Measurements from ENCODE around the gene PIK3R3. TPM values are rescaled to one million over a fixed set of nuclear protein-coding genes. Genes with fewer than 3 reads are reported as not detected.

The PIK3R3 gene
- total RNA-seq, 1 experiment from 2014 or later, result 11.6 TPM

DNA sequence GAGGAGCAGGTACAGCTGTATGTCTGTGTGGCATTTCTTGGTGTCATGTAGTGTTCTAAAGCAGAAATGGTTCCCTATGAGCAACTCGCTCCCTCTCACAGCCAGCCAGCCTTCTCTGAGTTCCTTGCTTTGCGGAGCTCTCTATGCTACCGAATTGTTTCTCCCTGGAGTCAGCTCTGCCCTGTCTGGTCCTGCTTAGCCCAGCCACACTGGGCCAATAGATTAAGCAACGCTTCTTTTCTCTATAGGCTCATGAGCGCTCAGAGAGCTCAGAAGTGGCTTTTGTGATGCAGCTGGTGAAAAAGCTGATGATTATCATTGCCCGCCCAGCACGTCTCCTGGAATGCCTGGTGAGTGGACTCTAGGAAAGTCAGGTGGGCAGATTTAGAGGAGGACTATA, 113.1 kb downstream of the PIK3R3 start:
- no peak for DNase-seq (ENCODE audit: low read depth, low spot score)

GRCh38 chr1:46017876-46018503, 114.4 kb downstream of the PIK3R3 start:
- in situ Hi-C loops (cut with HindIII; ENCODE audit: low pct_unique_long_range_greater_than_20kb, low sequenced_read_pairs), result no loop called here
- no peak for DNase-seq (ENCODE audit: low read depth, low spot score)

More for the DNA sequence above, 113.1 kb downstream of the PIK3R3 start:
- in situ Hi-C loops (cut with HindIII; ENCODE audit: low pct_unique_long_range_greater_than_20kb, low sequenced_read_pairs), result no loop called here

DNA sequence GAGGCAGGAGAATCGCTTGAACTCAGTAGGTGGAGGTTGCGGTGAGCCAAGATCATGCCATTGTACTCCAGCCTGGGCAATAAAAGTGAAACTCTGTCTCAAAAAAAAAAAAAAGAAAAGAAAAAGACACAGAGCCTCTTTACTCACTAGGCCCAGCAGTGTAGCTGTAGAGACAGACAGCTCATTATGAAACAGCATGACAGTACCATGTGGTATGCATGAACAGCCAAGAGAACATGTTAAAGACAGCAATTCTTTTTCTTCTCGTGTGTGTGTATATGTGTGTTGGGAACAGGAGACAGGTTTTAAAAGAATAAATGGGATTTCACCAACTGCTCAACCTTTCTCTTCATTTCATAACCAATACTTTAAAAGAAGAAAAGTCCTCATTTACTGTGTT, 118.8 kb downstream of the PIK3R3 start:
- DNase-seq (ENCODE audit: low read depth, low spot score), result no peak
- in situ Hi-C loops (cut with HindIII; ENCODE audit: low pct_unique_long_range_greater_than_20kb, low sequenced_read_pairs), result no loop called here

DNA sequence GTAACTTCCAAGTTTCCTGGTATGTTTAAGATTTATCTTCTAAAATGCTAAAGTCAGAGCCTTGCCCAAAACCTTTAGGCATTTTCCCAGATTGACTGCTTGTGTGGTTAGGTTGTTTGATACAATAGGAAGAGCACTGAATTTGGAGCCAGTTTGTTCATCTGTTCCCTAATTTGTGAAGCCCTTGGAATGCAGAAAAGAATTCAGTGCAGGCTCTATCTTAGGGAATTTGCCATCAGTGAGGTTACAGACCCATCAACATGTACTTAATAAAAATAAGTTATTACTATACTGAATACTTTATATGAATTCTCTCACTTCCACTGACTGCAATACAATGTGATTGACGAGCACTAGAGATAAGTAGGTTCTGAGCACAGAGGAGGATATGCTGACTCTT, 120.2 kb downstream of the PIK3R3 start:
- DNase-seq (ENCODE audit: low read depth, low spot score), result no peak
- in situ Hi-C loops (cut with HindIII; ENCODE audit: low pct_unique_long_range_greater_than_20kb, low sequenced_read_pairs), result no loop called here

- in situ Hi-C loops (cut with HindIII; ENCODE audit: low pct_unique_long_range_greater_than_20kb, low sequenced_read_pairs), result no loop called here
- no peak for DNase-seq (ENCODE audit: low read depth, low spot score)
Measured at GRCh38 chr1:46011121-46011695, 121.2 kb downstream of the PIK3R3 start.

DNA sequence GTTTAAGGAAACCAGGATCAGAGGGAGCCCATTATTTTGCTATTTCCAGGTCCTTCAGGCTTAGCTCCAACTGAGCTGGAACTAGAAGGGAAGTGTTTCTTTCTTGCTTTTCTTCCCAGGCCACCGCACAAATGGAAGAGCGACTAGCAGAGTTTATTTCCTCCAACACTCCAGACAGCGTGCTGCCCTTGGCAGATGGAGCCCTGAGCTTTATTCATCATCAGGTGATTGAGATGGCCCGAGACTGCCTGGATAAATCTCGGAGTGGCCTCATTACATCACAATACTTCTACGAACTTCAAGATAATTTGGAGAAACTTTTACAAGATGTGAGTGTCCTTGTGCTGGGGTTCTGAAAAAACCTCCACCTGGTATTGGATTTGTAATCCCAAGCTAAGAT, 121.8 kb downstream of the PIK3R3 start:
- in situ Hi-C loops (cut with HindIII; ENCODE audit: low pct_unique_long_range_greater_than_20kb, low sequenced_read_pairs), result no loop called here
- no peak for DNase-seq (ENCODE audit: low read depth, low spot score)

GRCh38 chr1:46008585-46008984, 123.8 kb downstream of the PIK3R3 start:
- in situ Hi-C loops (cut with HindIII; ENCODE audit: low pct_unique_long_range_greater_than_20kb, low sequenced_read_pairs), result no loop called here
- DNase-seq (ENCODE audit: low read depth, low spot score), result no peak

DNA sequence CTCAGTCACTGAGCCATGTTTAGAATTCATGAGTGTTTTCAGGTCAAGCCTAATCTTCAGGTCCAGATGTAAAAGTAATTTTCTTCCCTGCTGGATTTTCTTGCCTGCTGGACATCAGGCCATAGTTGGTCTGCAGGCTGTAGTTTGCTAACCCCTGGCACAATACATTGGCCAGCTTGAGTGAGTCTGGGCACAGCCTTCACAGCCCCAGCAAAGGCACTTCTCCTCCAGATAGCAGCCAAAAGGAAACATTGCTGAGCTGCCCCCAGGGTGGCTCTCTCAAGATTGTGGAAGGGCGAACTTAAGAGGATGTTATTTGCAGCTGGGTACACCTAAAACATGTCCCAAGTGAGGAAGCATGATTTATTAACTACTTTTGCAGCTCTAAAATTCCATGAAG, 126.8 kb downstream of the PIK3R3 start:
- DNase-seq (ENCODE audit: low read depth, low spot score), result no peak
- in situ Hi-C loops (cut with HindIII; ENCODE audit: low pct_unique_long_range_greater_than_20kb, low sequenced_read_pairs), result no loop called here

- in situ Hi-C loops (cut with HindIII; ENCODE audit: low pct_unique_long_range_greater_than_20kb, low sequenced_read_pairs), result no loop called here
- DNase-seq (ENCODE audit: low read depth, low spot score), result no peak
Measured at GRCh38 chr1:46004492-46004891, 127.9 kb downstream of the PIK3R3 start.

DNA sequence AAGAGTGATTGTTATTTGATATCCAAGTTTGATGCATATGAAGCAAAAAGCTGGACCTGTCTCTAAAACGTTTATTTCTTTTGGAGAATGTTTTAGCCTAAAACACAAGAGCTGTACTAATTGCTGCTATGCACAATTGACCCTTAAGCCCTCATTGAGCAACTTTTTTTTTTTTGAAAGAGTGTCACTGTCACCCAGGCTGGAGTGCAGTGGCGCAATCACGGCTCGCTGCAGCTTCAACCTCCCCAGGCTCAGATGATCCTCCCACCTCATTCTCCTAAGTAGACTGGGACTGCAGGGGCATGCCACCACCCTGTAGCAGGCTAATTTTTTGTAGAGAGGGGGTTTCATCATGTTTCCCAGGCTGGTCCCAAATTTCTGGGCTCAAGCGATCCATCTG, 129.1 kb downstream of the PIK3R3 start:
- no peak for DNase-seq (ENCODE audit: low read depth, low spot score)
- in situ Hi-C loops (cut with HindIII; ENCODE audit: low pct_unique_long_range_greater_than_20kb, low sequenced_read_pairs), result no loop called here

- no peak for DNase-seq (ENCODE audit: low read depth, low spot score)
- in situ Hi-C loops (cut with HindIII; ENCODE audit: low pct_unique_long_range_greater_than_20kb, low sequenced_read_pairs), result no loop called here
Measured at GRCh38 chr1:46002551-46003150, 129.8 kb downstream of the PIK3R3 start.

GRCh38 chr1:46001081-46001785, 131.2 kb downstream of the PIK3R3 start:
- peak; percentile 17 for DNase-seq (ENCODE audit: low read depth, low spot score)
- in situ Hi-C loops (cut with HindIII; ENCODE audit: low pct_unique_long_range_greater_than_20kb, low sequenced_read_pairs), result no loop called here

DNA sequence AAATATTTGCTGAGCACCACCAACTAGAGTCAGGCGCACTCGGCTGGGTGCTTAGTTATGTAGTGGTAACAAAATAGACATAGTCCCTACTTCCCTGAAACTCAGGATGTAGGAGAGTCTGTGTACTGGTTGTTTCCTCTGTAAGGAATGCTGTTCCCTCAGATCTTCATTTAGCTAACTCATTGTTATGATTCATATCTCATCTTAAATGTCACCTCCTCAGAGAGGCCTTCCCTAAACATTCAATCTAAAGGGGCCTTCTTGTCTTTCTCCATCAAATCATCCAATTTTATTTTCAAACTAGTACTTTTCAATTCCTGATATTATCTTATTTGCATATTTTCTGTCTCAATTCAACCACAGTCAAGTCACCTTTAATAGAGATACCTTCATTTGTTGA, 132.9 kb downstream of the PIK3R3 start:
- no peak for DNase-seq (ENCODE audit: low read depth, low spot score)
- in situ Hi-C loops (cut with HindIII; ENCODE audit: low pct_unique_long_range_greater_than_20kb, low sequenced_read_pairs), result no loop called here

DNA sequence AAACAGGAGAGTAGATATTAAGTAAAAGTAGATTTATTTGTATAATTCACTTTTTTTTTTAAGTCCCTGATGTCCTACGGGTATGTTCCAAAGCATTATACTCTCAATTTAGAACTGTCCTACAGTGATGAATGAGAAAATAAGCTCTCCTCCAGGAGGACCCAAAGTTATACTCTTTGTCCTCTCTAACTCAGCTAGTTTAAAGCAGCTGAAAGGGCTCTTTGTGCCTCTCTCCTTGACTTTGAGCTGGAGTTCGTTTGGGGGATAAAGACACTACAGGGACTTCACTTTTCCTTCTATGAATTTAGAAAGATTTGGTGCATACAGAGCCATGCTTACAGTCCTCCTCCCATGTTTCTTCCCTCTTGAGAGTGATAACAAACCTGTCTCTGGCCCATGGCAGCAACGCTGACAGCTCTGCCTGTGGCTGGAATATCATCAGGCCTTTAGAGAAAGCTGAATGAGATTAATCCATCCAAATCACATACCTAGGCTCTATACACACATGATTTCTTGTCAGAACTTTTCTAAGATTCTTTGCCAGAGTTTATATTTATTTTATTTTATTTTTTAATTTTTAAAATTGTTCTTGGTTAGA, 134.3 kb downstream of the PIK3R3 start:
- in situ Hi-C loops (cut with HindIII; ENCODE audit: low pct_unique_long_range_greater_than_20kb, low sequenced_read_pairs), result no loop called here
- peak; percentile 52 for DNase-seq (ENCODE audit: low read depth, low spot score)

DNA sequence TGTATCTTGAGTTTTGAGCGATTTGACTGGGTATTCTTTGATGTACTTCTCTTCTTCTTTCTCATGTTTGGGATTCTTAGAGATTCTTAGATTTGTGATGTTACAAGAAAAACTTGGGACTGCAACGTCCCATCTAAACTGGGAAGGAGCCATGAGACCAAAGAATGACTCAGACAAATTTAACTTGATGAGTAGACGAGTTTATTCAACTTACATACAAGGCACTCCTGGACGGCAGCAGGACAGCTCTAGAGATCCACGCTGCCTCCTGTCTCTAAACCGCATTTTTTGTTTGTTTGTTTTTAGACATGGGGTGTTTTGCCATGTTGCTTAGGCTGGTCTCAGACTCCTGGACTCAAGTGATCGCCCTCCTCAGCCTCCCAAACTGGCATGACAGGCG, 137.1 kb downstream of the PIK3R3 start:
- in situ Hi-C loops (cut with HindIII; ENCODE audit: low pct_unique_long_range_greater_than_20kb, low sequenced_read_pairs), result no loop called here
- no peak for DNase-seq (ENCODE audit: low read depth, low spot score)

GRCh38 chr1:45994423-45994822, 138.0 kb downstream of the PIK3R3 start:
- in situ Hi-C loops (cut with HindIII; ENCODE audit: low pct_unique_long_range_greater_than_20kb, low sequenced_read_pairs), result no loop called here
- no peak for DNase-seq (ENCODE audit: low read depth, low spot score)
